Measurements from ENCODE around the gene SH3RF1. TPM values are rescaled to one million over a fixed set of nuclear protein-coding genes. Genes with fewer than 3 reads are reported as not detected.

The SH3RF1 gene
- total RNA-seq (2016; rRNA removed; fragmentation: Illumina TruSeq; extraction: Trizol) (3.2 and 3.8 TPM in 2 replicates), polyA plus RNA-seq (2011; rRNA removed) (3.1 and 3.2 TPM in 2 replicates), polyA minus RNA-seq (2011; rRNA and poly(A)+ RNA removed; ENCODE audit: low replicate concordance) (25.0 and 59.0 TPM in 2 replicates), Bru-seq, nascent RNA (percentile 75 among the genes with signal in this experiment), BruChase-seq, experiment 1, labeled RNA remaining after a 6-hour chase (percentile 55 among the genes with signal in this experiment), BruChase-seq, experiment 2, labeled RNA remaining after a 2-hour chase (percentile 59 among the genes with signal in this experiment)
- total RNA-seq (2016; cell fraction: cytosol; rRNA removed; fragmentation: Illumina TruSeq; extraction: Trizol; ENCODE audit: low read depth): 1.3 and 2.3 TPM in 2 replicates
- total RNA-seq (2016; cell fraction: insoluble cytoplasmic fraction; rRNA removed; fragmentation: Illumina TruSeq; extraction: Trizol): 3.0 and 3.3 TPM in 2 replicates
- total RNA-seq (2016; cell fraction: membrane; rRNA removed; fragmentation: Illumina TruSeq; extraction: Trizol): 2.4 and 2.6 TPM in 2 replicates
- 7.0 and 12.0 TPM in 2 replicates for total RNA-seq (2016; cell fraction: nucleus; rRNA removed; fragmentation: Illumina TruSeq; extraction: Trizol)
- 1.9 and 2.5 TPM in 2 replicates for polyA plus RNA-seq (2011; cell fraction: cytosol; rRNA removed)
- polyA plus RNA-seq (2011; cell fraction: nucleus; rRNA removed): 5.0 and 7.8 TPM in 2 replicates
- polyA plus RNA-seq (2012): 1.9 and 2.2 TPM in 2 replicates
- 0.23 and 0.25 TPM in 2 replicates for polyA plus RNA-seq (2016; cell fraction: cytosol; fragmentation: Illumina TruSeq; extraction: Trizol; ENCODE audit: low read depth)
- 2.4 and 2.7 TPM in 2 replicates for polyA plus RNA-seq (2016; cell fraction: insoluble cytoplasmic fraction; fragmentation: Illumina TruSeq; extraction: Trizol; ENCODE audit: low read depth)
- 0.74 and 0.91 TPM in 2 replicates for polyA plus RNA-seq (2016; cell fraction: membrane; fragmentation: Illumina TruSeq; extraction: Trizol; ENCODE audit: low read depth)
- 2.8 and 3.6 TPM in 2 replicates for polyA plus RNA-seq (2016; cell fraction: nucleus; fragmentation: Illumina TruSeq; extraction: Trizol; ENCODE audit: insufficient read depth, low read depth)
- polyA minus RNA-seq (2011; cell fraction: cytosol; rRNA and poly(A)+ RNA removed): 4.5 and 7.2 TPM in 2 replicates
- 26.3 and 31.1 TPM in 2 replicates for polyA minus RNA-seq (2011; cell fraction: nucleus; rRNA and poly(A)+ RNA removed)
- long read RNA-seq, experiment 1, partial matches to known transcripts: 2 of 2 reads
- long read RNA-seq, experiment 1, other reads (novel, unspliced or antisense): 0 of 2 reads
- long read RNA-seq, experiment 2, partial matches to known transcripts: 0 of 4 reads
- long read RNA-seq, experiment 2, other reads (novel, unspliced or antisense): 4 of 4 reads

- peak within 1 kb of the TSS; percentile 20 for H2AFZ ChIP-seq (ENCODE audit: low read length)
- intact Hi-C loops (cut with micrococcal nuclease; ENCODE audit: unreplicated experiment): loop anchor here (1.0 kb wide), 2 partner anchors 65 to 215 kb away; no protein-coding TSS in a partner anchor
- H3K4me3 ChIP-seq (replicated peaks in 1 of 3; ENCODE audit: insufficient read depth in 1 of 3, low read depth in 2 of 3, low read length in 3 of 3): peak within 1 kb of the TSS; percentile 73 to 94 (median 84)
- POLR2A ChIA-PET: interaction anchor here (0.9 to 2.8 kb wide), 2 partner anchors 21 to 201 kb away, joined by 3 to 20 read pairs; no protein-coding TSS in a partner anchor
- H3K4me1 ChIP-seq (ENCODE audit: insufficient read depth, low read length): peaks cover 49% of the 10 kb centered on the region
- H3K27ac ChIP-seq (ENCODE audit: extremely low read length, insufficient read depth, low read length): peak within 1 kb of the TSS; percentile 55
- peak within 1 kb of the TSS; percentile 97 for H3K4me2 ChIP-seq (ENCODE audit: low read depth, low read length)
- H3K79me2 ChIP-seq (ENCODE audit: insufficient read depth, low read length): peaks cover 14% of the 10 kb centered on the region
- FAIRE-seq (no peak), DNase-seq (ENCODE audit: low spot score) (peak; percentile 38), ATAC-seq (peak; percentile 86)
- H4K20me1 ChIP-seq (ENCODE audit: insufficient read depth, low read length): no peaks in the 10 kb centered on the region
- BruUV-seq (replicated peaks): no TSS peak
- peak within 1 kb of the TSS; percentile 87 for H3K9ac ChIP-seq (ENCODE audit: insufficient read depth, low read depth, low read length)
- H3K27me3 ChIP-seq (ENCODE audit: control insufficient read depth in 1 of 2, insufficient read depth in 2 of 2, low read length in 2 of 2): peaks cover 0 to 4% of the 10 kb centered on the region in 2 experiments; a peak in 1 of 5 replicates
- no peaks in the 10 kb centered on the region for H3K9me3 ChIP-seq (ENCODE audit: low read length)
- CTCF ChIA-PET (ENCODE audit: low intra/inter-chr PET ratio, low total read pairs): no interaction called here
- no peaks in the 10 kb centered on the region for H3K36me3 ChIP-seq (replicated peaks in 1 of 2; ENCODE audit: control insufficient read depth in 1 of 2, insufficient read depth in 2 of 2, low read length in 2 of 2)
- in situ Hi-C loops (cut with HindIII; ENCODE audit: extremely low pct_ligation_motif_present, low pct_unique_long_range_greater_than_20kb): no loop called here
- 0% methylated on average over 8 of the region's 110 CpGs for WGBS (ENCODE audit: low lambda C conversion rate)
- TF ChIP-seq NAIF1 (CRISPR knock-in tag; IDR thresholded peaks at IDR 0.05; ENCODE audit: borderline replicate concordance) (no peak), PAXIP1 (CRISPR knock-in tag; conservative IDR thresholded peaks at IDR 0.05) (0 out of 2 replicates have a peak, but pooled peaks have one; percentile 6), NR0B2 (CRISPR knock-in tag; IDR thresholded peaks at IDR 0.05) (no peak), ZNF552 (CRISPR knock-in tag; IDR thresholded peaks at IDR 0.05; ENCODE audit: borderline replicate concordance) (no peak), ASH2L (IDR thresholded peaks at IDR 0.05; ENCODE audit: insufficient read length, low read depth, low read length) (peak; percentile 60), PITX1 (CRISPR knock-in tag; IDR thresholded peaks at IDR 0.05) (0 out of 2 replicates have a peak, but pooled peaks have one; percentile 20), PRMT3 (CRISPR knock-in tag; IDR thresholded peaks at IDR 0.05; ENCODE audit: borderline replicate concordance, low read depth) (peak; percentile 60; the same call in 1 of the 2 replicates)
These were observed at the start of gene SH3RF1 for GRCh38 chr4:169270810-169271691. Gene SH3RF1 (minus strand): TSS chr4:169270956. CDS start chr4:169269212, 1,744 bp downstream.

Data from HepG2 (cell line).